Fibroblast of the aortic adventitia (primary cell): ENCODE data around the gene ZNF318. TPM values are rescaled to one million over a fixed set of nuclear protein-coding genes. Genes with fewer than 3 reads are reported as not detected.
"Not testable (repeated sequence)": the region's sequence is repeated elsewhere in the genome, so short reads cannot be mapped to it uniquely, and the experiment has no call there.

Source experiments
- DNase-seq: peaks from one replicate; pipeline ENCODE4 v3.0.0-alpha.2; 2010; ENCODE audit warnings: low read depth
- H3K4me3 ChIP-seq: 2 replicates; pipeline ENCODE4 v1.5.1; 2011; ENCODE audit warnings: low read depth, mild to moderate bottlenecking, control low read depth, low read length, moderate library complexity
- total RNA-seq: library from RNA; depleted of rRNA; stranded (reverse); fragments of >200 nt; gene quantifications from 2 replicates; pipeline ENCODE4 v1.2.3, GENCODE V29; 2012; ENCODE audit warnings: low replicate concordance
- TF ChIP-seq, protein P1 (sequence below): IDR thresholded peaks from 2 replicates; pipeline ENCODE4 v1.5.1; 2011; ENCODE audit warnings: mild to moderate bottlenecking, low read length, control low read depth, inconsistent platforms; ENCODE audit not compliant: insufficient read depth

The ZNF318 gene
- total RNA-seq, 1 donor, result 14.2 TPM

DNA sequence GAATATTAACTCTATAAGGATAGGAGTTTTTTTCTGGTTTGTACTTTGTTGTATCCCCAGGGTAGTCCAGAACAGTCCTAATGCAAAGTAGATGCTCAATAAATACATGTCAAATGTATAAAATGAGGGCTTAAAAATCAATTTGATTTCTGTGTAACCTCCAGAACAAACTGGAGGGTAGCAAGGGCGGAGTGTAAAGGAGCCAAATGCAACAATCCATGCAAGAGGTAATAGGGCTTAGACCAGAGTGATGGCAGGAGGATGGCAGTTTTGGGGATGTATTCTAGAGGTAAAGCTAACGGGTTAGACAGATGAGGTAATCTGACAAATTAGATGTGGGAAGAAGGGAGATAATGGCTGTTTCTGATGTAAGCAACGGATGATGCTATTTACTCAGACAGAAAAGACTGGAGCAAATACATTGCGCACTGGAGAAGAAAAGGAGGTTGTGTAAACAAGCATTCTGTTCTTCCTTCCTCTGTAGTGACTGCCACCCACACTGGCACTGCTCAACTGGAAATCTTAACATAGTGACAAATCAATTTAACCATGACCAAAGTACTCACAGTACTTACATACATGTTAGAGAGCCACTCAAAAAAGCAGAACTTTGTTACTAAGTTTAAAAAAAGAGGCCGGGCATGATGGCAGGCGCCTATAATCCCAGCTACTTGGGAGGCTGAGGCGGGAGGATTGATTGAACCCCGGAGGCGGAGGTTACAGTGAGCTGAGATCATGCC, 2.0 kb downstream of the ZNF318 start:
- no peak for DNase-seq
- TF ChIP-seq, protein P1, sequence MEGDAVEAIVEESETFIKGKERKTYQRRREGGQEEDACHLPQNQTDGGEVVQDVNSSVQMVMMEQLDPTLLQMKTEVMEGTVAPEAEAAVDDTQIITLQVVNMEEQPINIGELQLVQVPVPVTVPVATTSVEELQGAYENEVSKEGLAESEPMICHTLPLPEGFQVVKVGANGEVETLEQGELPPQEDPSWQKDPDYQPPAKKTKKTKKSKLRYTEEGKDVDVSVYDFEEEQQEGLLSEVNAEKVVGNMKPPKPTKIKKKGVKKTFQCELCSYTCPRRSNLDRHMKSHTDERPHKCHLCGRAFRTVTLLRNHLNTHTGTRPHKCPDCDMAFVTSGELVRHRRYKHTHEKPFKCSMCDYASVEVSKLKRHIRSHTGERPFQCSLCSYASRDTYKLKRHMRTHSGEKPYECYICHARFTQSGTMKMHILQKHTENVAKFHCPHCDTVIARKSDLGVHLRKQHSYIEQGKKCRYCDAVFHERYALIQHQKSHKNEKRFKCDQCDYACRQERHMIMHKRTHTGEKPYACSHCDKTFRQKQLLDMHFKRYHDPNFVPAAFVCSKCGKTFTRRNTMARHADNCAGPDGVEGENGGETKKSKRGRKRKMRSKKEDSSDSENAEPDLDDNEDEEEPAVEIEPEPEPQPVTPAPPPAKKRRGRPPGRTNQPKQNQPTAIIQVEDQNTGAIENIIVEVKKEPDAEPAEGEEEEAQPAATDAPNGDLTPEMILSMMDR, result no peak
- peak overlapping the region; percentile 33 for H3K4me3 ChIP-seq

GRCh38 chr6:43361269-43361668, 8.2 kb downstream of the ZNF318 start:
- no peak for DNase-seq
- TF ChIP-seq, protein P1, result no peak

DNA sequence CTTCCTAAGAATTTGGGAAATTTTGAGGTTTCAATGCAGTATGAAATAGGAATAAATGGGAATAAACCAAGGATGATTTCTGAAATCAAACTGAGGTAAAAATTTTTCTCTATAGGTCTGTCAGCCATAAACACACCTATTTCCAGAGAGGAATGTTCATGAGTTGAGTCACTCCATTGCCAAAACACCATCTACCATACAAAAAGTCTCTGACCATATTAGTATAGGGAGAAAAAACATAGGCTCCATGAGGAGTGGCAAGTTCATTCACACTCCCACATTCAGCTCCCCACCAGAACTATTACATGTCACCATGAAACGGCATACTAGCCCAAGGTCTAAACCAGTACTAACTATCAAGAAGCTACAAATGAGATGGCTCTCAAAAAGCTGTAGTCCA, 9.6 kb downstream of the ZNF318 start:
- TF ChIP-seq, protein P1, result no peak
- DNase-seq, result no peak
- no peak overlapping the region for H3K4me3 ChIP-seq

More at GRCh38 chr6:43361269-43361668, 8.2 kb downstream of the ZNF318 start:
- no peak overlapping the region for H3K4me3 ChIP-seq

- no peak overlapping the region for H3K4me3 ChIP-seq
- TF ChIP-seq, protein P1, result no peak
- no peak for DNase-seq
These were observed 10.1 kb downstream of the ZNF318 start for GRCh38 chr6:43359381-43359780.

GRCh38 chr6:43355862-43356590, 13.4 kb downstream of the ZNF318 start:
- H3K4me3 ChIP-seq, result no peak overlapping the region
- peak; percentile 42 for DNase-seq
- TF ChIP-seq, protein P1, result peak; percentile 50

DNA sequence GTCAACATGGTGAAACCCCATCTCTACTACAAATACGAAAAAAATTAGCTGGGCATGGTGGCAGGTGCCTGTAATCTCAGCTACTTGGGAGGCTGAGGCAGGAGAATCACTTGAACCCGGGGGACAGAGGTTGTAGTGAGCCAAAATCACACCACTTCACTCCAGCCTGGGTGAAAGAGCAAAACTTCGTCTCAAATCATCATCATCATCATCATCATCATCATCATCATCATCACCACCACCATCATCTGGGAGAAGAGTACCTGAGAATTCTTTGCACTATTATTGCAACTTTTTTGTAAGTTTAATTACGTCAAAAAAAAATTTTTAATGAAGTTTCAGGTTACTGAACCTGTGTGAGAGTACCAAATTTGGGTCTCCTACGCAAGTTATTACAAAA, 17.5 kb downstream of the ZNF318 start:
- not testable (repeated sequence) for DNase-seq, H3K4me3 ChIP-seq

DNA sequence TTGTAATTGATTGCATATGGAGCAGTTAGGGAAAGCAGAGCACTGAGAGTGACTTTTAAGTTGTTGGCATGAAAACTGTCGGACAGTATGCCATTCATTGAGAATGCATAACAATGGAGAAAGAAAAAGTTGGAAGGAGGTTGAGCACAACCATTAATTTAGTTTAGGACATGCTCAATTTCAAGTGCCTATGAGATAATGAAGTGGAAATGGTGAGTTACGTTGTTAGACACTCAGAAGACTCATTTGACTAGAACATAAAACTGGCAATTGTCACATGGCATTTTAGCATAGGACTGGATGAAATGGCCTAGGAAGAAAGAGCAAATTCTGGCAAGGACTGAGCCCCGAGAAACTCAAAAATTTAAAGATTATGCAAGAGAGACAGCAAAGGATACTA, 22.0 kb downstream of the ZNF318 start:
- TF ChIP-seq, protein P1, result no peak
- no peak overlapping the region for H3K4me3 ChIP-seq
- no peak for DNase-seq
